Upper lobe of left lung (tissue), 6 donors: ENCODE measurements around the gene TNFAIP8. TPM values are rescaled to one million over a fixed set of nuclear protein-coding genes. Genes with fewer than 3 reads are reported as not detected.
A peak's percentile ranks its signal among the peaks of the same experiment; 100 is the strongest.

Experiments used
- ATAC-seq, 2 donors: fragments of 200-7000 bp; cut with Tn5 transposase; one replicate each; pipeline ENCODE4 v1.9.1; 2022; ENCODE audit warnings: mild to moderate bottlenecking in 2 of 2, moderate library complexity in 2 of 2; ENCODE audit not compliant: low FRiP score in 2 of 2
- DNase-seq, 2 donors: peaks; one replicate each; pipeline ENCODE4 v3.0.0-alpha.2; 2019 to 2020
- H3K27ac ChIP-seq, 4 donors: fragments of 200-600 bp; sonication (generic); one replicate each; pipeline ENCODE4 v1.5.1; 2016 to 2019
- H3K27me3 ChIP-seq, 4 donors: fragments of 200-600 bp; sonication (generic); one replicate each; pipeline ENCODE4 v1.5.1; 2017 to 2019
- H3K36me3 ChIP-seq, 4 donors: fragments of 200-600 bp; sonication (generic); one replicate each; pipeline ENCODE4 v1.5.1; 2016 to 2019
- H3K4me1 ChIP-seq, 4 donors: fragments of 200-600 bp; sonication (generic); one replicate each; pipeline ENCODE4 v1.5.1; 2018 to 2019
- H3K4me3 ChIP-seq, 4 donors: fragments of 200-600 bp; sonication (generic); one replicate each; pipeline ENCODE4 v1.5.1; 2017 to 2019; ENCODE audit warnings: mild to moderate bottlenecking in 2 of 4, moderate library complexity in 1 of 4
- H3K9me3 ChIP-seq, 4 donors: fragments of 200-600 bp; sonication (generic); one replicate each; pipeline ENCODE4 v1.5.1; 2018 to 2019
- CTCF ChIP-seq, 6 experiments: fragments of 450-650 bp in 4 of 6; fragments of 200-600 bp in 2 of 6; sonication (generic) in 2 of 6; IDR thresholded peaks; one replicate each; pipeline ENCODE4 v1.5.1; 2016 to 2019; ENCODE audit warnings: antibody characterized with exemption in 6 of 6
- EP300 ChIP-seq, 4 donors: sonication (generic); formaldehyde crosslinking; IDR thresholded peaks; one replicate each; pipeline ENCODE4 v1.5.1; 2017; ENCODE audit warnings: antibody characterized with exemption in 4 of 4, control low read depth in 2 of 4
- POLR2A ChIP-seq, 4 donors: fragments of 450-650 bp; IDR thresholded peaks; one replicate each; pipeline ENCODE4 v1.5.1; 2016 to 2017; ENCODE audit warnings: antibody characterized with exemption in 4 of 4, mild to moderate bottlenecking in 2 of 4
- POLR2AphosphoS5 ChIP-seq, 2 donors: sonication (generic); formaldehyde crosslinking; IDR thresholded peaks; one replicate each; pipeline ENCODE4 v1.5.1; 2017; ENCODE audit warnings: antibody characterized with exemption in 2 of 2
- WGBS, 2 donors: methylation state at CpG; one replicate each; pipeline ENCODE4 v1.1.5; 2017 to 2018; 5-methylcytosine and 5-hydroxymethylcytosine counted together
- total RNA-seq, 6 donors: library from RNA; depleted of rRNA in 4 of 6; stranded (reverse); fragments of >200 nt in 4 of 6; gene quantifications; one replicate each; pipeline versions ENCODE4 v1.1.0 to v1.2.1, GENCODE V29; 2016 to 2021
- donor health status: DM: no; HTN: no; CAD: no; lungs with moderate emphysema.
- donor health status: DM: no; HTN: yes; CAD: no; lungs with severe emphysema.

TNFAIP8 gene
- total RNA-seq, 6 donors from 2014 or later, result 14.7 to 33.2 (median 19.7) TPM

DNA sequence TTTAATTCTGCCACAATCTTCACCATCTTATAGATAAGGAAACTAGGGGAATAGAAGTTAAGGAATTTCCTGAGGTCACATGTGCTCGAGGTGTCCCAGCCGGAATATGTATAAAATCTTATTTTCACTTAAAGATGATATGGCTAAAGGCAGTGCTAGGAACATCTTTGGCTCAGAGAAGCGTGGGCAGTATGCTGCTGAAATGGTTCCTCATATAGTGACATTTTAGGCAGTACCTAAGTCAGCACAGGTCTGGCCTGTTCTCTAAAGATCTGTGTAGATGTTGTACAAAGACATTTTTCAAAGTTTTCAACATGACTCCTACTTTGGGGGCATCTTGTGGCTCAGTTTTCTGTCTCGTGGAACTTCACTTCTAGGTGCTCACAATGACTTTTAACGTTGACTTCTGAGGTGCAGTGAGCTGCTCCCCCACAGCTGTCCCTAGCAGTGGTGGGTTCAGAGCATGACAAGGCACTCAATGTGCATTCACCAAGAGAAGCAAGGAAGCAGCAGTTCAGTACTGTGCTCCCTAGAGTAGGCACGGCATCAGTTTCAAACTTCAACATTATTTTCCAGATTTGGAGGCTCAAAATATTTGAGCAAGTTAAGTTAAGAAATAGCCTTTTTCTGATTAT is 40.3 kb downstream of the TNFAIP8 start:
- TF ChIP-seq EP300 (IDR thresholded peaks at IDR 0.05), result no peak
- DNase-seq (no peak), ATAC-seq (no peak)
- Histone ChIP-seq H3K9me3 (no peaks in the 10 kb centered on the region), H3K4me1 (peaks cover 9 to 22% (median 14%) of the 10 kb centered on the region in 4 donors), H3K36me3 (peaks cover 0 to 6% (median 0%) of the 10 kb centered on the region in 4 donors), H3K4me3 (no peak overlapping the region), H3K27me3 (no peaks in the 10 kb centered on the region), H3K27ac (no peak overlapping the region)
- 83 to 89% methylated on average over 6 of the region's 6 CpGs for WGBS, 2 donors

GRCh38 chr5:119397518-119398380 is 41.9 kb downstream of the TNFAIP8 start:
- peak overlapping the region in 2 of 4 donors; percentile 19 to 40 for H3K27ac ChIP-seq
- 52 to 55% methylated on average over 10 of the region's 10 CpGs for WGBS, 2 donors
- H3K4me3 ChIP-seq, result no peak overlapping the region
- peaks cover 0 to 5% (median 0%) of the 10 kb centered on the region in 4 donors for H3K36me3 ChIP-seq
- peak in 1 of 2 donors; percentile 64 for ATAC-seq
- peaks cover 9 to 22% (median 14%) of the 10 kb centered on the region in 4 donors for H3K4me1 ChIP-seq
- no peaks in the 10 kb centered on the region for H3K9me3 ChIP-seq
- no peaks in the 10 kb centered on the region for H3K27me3 ChIP-seq
- TF ChIP-seq POLR2A (IDR thresholded peaks at IDR 0.05) (no peak), POLR2AphosphoS5 (IDR thresholded peaks at IDR 0.05) (no peak), CTCF (IDR thresholded peaks at IDR 0.05) (no peak), EP300 (IDR thresholded peaks at IDR 0.05) (no peak)
- no peak for DNase-seq

- peak in 1 of 2 donors; percentile 48 for DNase-seq
- ATAC-seq, result peak; percentile 37 to 50
- Histone ChIP-seq H3K4me3 (no peak overlapping the region), H3K36me3 (no peaks in the 10 kb centered on the region), H3K9me3 (no peaks in the 10 kb centered on the region), H3K27me3 (no peaks in the 10 kb centered on the region), H3K27ac (no peak overlapping the region), H3K4me1 (peaks cover 7 to 22% (median 14%) of the 10 kb centered on the region in 4 donors)
- TF ChIP-seq POLR2AphosphoS5 (IDR thresholded peaks at IDR 0.05) (peak; percentile 49 to 55), POLR2A (IDR thresholded peaks at IDR 0.05) (no peak), CTCF (IDR thresholded peaks at IDR 0.05) (no peak), EP300 (IDR thresholded peaks at IDR 0.05) (peak in 2 of 4 donors; percentile 3 to 13)
- WGBS, 2 donors, result 54 to 58% methylated on average over 12 of the region's 12 CpGs
Observed at GRCh38 chr5:119398727-119399466, 43.1 kb downstream of the TNFAIP8 start.

- peaks cover 6 to 22% (median 14%) of the 10 kb centered on the region in 4 donors for H3K4me1 ChIP-seq
- H3K4me3 ChIP-seq, result no peak overlapping the region
- no peak for ATAC-seq
- no peak overlapping the region for H3K27ac ChIP-seq
- 78 to 91% methylated on average over 2 of the region's 2 CpGs for WGBS, 2 donors
- no peak for TF ChIP-seq POLR2AphosphoS5 (IDR thresholded peaks at IDR 0.05)
- TF ChIP-seq CTCF (IDR thresholded peaks at IDR 0.05), result no peak
- no peak for TF ChIP-seq EP300 (IDR thresholded peaks at IDR 0.05)
- no peak for TF ChIP-seq POLR2A (IDR thresholded peaks at IDR 0.05)
- H3K36me3 ChIP-seq, result no peaks in the 10 kb centered on the region
- H3K27me3 ChIP-seq, result no peaks in the 10 kb centered on the region
- H3K9me3 ChIP-seq, result no peaks in the 10 kb centered on the region
- no peak for DNase-seq
Observed at GRCh38 chr5:119400245-119400644, 44.4 kb downstream of the TNFAIP8 start.

GRCh38 chr5:119402081-119402480 is 46.3 kb downstream of the TNFAIP8 start:
- Histone ChIP-seq H3K4me3 (no peak overlapping the region), H3K27me3 (no peaks in the 10 kb centered on the region), H3K27ac (no peak overlapping the region), H3K36me3 (no peaks in the 10 kb centered on the region), H3K4me1 (peaks cover 6 to 21% (median 13%) of the 10 kb centered on the region in 4 donors), H3K9me3 (no peaks in the 10 kb centered on the region)
- DNase-seq (no peak), ATAC-seq (no peak)
- no peak for TF ChIP-seq EP300 (IDR thresholded peaks at IDR 0.05)
- TF ChIP-seq CTCF (IDR thresholded peaks at IDR 0.05), result no peak
- TF ChIP-seq POLR2AphosphoS5 (IDR thresholded peaks at IDR 0.05), result no peak
- no peak for TF ChIP-seq POLR2A (IDR thresholded peaks at IDR 0.05)
- WGBS, 2 donors, result 89 to 96% methylated on average over 1 of the region's 1 CpG
